GM19035 (cell line): ENCODE data around the gene MSL1.
A peak's percentile ranks its signal among the peaks of the same experiment; 100 is the strongest.

ENCODE experiments used
- ATAC-seq: cut with Tn5 transposase; IDR thresholded peaks from one replicate; pipeline ENCODE4 v1.9.1; 2021; ENCODE audit not compliant: unreplicated experiment

MSL1 gene

DNA sequence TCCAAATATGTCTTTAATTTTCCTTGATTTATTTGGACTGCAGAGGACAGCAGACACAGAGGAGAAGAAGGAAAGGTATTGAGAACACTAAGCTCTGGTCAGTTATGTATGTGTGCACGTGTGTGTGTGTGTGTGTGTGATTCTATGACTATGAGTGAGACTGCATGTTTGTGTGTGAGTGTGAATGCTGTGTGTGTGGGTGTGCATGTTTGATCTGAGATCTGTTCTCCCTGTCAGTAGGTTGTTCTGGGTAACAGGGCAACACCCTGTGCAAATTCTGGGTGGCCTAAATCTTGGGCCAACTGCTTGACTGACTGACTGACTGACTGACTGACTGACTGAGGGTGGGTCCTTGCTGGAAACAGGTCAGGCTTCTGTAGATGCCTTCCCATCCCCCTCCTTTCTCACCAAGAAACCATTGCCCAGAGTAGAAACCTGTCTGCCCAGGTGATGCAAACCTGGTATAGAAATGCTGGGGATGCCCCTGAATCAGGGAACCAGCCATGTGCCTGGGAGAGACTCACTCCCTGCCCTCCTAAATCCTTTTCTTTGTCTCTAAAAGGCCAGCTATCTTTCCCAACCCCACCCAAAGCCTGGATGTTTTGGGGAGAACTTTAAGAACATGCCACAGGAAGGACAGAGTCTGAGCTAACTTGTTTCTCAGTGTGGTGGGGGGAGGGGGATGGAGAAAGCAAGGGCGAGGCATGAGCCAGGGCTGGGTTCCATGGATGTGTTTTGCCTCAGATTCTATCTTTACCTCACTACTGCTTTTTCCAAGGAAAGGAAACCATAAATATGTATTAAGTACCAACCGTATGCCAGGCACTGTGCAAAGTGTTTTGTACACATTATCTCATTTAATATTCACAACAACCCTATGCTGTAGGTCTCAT, 16.9 kb upstream of the MSL1 start:
- ATAC-seq = no peak

DNA sequence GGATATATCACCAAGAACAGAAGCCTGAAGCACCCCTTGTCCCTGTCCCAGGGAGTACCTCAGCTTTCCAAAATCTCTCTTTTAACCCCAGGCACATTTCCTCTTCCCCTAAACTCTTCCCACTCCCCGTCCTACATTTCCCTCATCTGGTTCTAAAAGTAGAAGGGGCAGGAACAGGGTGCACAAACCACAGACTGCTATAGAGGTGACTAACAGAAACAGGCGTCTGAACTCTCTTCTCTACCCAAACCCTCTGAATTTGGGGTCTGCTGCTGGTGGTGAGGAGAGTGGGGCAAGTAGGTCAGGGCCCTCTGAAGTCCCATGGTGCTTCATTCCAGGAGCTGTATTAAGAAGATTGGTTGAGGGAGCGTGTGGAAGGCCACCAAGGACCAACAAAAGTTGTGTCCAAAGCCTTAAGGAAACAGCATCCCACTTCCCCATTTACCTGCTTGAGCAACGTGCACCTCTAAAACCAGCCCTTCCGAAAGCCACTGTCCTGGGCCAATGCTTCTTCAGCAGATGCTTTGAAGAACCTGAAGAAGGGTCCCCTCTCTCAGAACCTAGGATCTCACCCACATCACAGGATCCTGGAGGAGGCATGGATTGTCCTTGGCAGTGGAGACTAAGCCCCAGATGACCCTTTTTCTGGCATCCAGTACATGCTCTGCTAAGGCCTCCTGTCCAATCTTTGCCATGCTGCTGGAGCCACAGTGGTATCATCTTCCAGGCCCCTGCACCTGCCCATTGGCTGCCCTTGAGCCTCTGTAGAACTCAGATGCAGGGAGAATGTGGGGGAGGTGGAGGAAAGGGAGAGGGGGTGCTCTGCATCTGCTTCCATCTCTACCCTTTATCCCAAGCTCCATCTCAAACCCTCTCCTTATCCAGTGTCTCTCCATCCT, 15.7 kb upstream of the MSL1 start:
- no peak for ATAC-seq

DNA sequence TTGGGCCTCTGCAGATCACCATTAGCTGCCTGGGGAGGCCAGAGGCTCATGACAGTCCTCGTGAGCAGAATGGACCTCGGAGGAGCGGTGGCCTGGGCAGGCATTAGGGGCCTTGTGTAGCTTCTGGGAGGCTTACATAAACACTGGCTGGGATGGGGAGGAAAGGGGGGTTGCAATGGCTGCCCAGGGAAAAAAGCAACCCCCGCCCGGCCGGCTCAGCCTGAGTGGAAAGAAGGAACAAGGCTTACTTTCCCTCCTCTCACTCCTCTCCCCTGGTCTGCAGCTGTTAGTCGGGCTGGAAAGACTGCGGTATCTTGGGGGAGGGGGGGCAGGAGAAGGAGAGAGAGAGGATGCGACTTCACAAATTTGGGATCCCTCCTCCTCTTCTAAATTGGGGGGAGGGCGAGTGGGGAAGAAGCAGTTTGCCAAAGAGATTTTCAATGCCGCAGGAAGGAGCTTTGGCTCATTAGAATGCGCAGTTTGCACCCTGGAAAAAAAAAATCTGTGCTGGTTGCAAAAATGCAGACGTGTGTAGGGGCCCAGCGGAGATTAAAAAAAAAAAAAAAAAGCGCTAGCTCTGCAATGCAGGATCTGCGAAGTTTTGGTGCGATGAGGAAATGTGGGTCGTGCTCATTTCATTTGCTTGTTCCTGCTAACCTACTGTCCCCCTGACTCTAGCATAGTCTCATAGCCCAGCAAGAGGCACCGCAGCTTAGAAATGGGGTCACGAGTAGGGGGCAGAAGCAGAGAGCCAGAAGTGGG, 14.8 kb upstream of the MSL1 start:
- no peak for ATAC-seq

DNA sequence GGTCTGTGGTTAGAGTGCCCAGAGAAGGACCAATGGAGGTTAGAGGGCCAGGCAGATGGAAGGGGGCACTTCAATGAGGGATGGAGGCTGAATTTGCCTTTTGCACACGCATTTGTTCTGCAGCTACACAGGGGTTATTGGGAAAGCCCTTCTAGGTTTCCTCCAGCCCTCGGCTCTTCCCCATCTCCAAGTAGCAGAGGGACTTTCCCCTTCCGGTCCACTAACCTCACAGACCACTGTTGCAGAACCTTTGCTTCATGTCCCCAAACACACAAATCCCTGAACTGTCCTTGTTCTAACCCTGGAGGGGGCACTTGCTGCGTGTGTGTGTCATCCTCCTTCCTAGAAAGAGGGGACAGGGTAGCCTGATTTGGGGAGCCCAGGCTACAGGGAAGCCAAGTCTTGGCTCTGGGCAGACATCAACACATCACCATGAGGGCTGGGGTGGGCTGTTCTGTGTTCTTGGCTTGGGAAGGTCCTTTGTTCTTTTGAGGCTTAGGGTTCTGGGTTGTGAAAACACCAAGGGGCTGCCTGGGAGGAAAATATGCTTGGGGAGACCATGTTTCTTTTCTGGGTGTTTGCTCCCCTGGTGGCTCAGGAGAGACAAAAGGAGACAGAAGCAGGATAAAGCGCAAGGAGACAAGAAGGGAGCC, 14.1 kb upstream of the MSL1 start:
- ATAC-seq = no peak

DNA sequence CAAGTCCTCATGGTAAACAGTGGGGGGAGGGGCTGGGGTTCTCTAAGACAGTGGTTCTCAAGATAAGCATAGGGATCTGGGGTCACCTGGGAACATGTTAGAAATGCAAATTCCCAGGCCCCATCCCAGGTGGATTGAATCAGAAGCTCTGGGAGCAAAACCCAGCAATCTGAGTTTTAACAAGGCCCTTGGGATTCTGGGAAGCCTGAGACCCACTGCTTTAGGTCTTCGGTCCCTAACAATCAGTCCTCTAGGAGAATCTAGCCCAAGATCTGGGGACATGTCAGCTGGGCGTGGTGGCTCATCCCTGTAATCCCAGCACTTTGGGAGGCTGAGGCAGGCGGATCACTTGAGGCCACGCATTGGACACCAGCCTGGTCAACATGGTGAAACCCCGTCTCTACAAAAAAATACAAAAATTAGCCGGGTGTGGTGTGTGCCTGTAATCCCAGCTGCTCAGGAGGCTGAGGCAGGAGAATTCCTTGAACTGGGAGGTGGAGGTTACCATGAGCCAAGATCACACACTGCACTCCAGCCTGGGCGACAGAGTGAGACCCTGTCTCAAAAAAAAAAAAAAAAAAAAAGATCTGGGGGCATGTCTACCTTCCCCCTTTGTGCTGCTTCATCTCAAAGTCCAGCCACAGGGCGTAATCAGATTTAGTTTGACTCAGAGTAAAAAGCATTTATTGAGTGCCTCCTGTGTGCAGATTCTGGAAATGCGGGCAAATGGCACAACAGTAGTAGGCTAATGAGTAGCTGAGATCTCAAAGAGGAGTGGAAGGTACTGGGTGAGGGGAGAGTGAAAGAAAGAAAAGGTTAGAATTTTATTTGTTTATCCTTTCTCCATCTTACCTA, 12.6 kb upstream of the MSL1 start:
- ATAC-seq = no peak

DNA sequence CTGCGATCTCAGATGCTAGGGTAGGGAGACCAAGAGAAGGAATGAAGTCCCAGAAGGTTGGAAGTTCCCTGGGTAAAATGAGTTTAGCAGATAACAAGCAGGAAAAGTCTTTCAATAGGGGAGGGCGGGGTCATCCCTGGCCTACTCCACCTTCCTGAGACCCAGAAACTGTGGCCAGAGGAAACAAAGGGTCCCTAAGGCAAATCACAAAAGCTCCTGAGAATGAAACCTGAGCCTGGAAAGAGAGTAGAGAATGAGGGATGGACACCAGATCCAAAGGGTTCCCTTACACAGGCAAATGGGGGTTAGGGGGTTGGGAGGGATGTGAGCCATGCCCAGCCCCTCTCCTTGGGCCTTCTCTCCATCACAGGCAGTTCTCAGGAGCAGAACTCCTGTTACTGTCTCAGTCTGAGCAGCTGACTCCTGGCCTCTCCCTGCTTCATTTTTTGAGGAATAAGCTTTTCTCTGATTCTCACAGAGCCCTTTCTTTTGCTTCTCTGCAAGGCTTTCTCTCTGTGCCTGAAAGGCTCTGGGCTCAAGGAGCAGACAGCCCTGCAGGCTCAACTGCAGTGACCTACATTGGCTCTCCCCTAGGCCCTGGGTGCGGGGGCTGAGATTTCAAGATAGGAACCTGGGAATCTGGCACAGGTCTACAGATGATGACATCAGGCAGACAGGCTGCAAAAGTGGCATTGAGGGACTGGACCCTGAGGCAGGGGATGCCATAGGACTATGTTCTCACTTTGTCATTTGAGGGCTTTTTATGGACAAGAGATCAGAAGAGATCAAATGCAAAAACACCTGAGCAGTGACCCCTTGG, 11.5 kb upstream of the MSL1 start:
- ATAC-seq = no peak

DNA sequence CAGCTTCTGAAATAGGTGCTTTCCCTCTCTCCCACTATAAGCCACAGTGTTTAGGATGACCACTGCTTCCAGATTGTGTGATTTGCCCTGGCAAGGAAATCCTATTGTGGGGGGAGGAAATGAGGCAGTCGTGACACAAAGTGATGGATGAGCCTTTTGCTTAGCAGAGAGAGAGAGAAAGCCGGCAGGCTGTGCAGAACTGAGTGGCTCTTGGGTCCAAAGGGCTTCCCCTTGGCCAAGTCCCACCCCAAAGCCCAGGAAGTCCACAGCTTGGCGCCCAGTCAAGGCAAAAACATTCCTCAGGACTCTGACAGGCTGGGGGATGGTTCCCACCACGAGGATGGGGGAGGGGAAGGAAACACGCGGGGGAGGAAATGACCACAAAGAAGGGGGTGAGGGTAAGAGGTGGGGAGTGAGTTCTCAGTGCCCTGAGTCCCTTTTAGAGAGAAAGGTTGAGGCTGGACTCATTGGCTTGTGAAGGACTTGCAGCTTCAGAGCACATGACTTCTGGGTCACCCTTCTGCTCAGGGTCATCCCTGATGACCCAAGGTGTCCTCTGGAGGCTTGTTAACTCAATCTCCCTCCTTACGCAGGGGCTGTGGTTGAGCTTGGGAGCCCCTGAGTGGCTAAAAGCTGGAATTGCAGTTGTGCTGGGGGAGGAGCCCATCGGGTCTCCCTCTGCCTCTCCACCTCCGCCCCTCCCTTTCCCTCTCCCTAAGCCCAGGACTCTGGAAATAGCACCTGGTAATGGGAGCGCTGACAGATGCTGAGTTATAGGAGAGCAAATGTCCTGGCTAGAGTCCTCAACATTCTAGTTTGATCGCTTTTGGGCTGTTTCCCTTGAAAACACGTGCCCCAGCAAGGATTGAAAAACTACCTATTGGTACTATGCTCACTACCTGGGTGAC, 10.3 kb upstream of the MSL1 start:
- no peak for ATAC-seq

DNA sequence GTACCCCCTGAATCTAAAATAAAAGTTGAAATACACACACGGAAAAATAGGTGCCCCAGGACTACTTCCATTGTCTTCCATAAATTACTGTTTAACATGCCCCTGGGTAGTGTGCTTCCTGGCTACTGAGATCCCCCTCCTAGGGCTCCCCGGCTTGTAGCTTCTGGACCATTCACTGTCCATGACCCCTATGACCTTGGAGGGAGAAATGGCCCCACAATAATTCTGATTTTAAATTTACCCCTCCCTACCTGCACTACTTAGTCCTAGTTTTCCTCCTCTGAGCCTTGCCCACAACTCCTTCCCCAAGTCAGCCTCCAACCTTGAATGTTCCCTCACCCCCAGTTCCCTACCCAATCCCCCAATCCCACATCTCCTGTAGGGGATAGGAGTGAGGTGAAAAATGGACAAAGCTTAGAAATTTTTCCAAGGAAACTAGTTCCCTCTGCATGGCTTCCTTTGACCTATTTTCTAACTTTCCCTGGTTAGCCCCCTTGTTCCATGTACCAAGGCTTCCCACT, 9.5 kb upstream of the MSL1 start:
- ATAC-seq = no peak

DNA sequence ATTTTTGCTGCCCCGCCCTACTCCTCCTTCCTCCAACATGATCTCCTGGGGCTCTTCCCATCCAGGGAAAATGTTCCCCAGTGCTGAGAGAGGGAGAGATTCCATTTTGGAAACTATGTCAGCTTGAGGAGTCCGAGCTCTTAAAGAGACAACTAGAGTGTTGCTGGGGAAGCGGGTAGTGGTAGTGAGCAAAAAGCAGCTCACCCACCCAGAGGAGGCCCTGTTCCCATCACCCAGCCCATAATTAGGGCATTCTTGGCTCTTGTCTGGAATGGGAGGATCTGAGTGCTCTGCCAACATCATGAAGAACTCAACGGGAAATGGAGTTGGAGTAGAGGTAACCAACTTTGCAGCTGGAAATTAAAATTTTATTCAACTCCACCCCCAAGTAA, 9.1 kb upstream of the MSL1 start:
- ATAC-seq = no peak

DNA sequence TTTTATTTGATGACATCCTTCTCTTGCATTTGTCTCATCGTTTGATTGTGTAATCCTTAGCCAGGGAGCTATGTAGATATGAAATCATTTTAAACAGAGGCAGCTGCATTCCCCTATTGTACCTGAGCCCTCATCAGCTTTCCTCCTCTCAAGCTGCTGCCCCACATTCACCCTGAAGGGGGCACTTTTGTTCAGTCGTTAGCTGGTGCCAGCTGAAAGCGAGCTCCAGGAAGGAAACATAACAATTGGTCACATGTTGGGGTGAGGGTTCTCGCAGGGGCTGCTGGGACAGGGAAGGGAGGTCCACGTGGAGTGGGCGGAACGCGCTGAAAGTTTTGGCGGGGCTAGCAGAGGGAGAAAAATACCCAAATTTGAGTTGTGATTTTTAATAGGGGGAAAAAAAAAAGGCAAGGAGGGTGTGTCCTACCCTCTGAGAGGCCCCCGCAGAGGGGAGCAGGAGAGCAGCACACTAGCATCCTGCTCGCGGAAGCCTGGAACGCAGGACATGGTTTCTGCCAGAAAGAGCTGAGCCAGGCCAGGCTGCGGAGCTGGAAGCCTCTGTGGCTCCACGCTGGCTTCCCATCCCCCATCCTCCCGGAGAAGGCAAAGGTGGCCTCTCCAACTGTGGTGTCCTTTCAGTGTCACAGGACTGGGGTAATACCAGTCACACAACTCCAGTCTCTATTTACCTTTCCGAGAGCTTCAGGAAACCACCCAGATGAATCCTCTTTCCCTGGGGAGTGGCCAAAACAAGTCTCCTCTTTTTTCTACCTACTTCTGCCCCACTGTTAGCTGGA, 8.5 kb upstream of the MSL1 start:
- ATAC-seq = peak; percentile 87

DNA sequence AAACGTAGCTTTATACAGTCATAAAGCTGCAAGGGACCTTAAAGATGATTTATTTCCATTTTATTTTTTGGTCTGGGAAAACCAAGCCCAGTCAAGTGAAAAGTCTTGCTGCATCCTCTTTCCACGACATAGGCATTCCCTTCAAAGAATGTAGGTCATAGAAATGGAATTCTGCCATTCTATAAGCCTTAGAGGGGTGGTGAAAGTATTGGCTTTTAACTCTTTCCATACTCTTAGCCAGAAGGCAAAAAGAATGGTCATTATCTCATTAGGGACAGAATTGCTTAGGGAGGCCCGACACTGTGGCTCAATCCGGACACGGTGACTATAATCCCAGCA, 7.9 kb upstream of the MSL1 start:
- no peak for ATAC-seq

DNA sequence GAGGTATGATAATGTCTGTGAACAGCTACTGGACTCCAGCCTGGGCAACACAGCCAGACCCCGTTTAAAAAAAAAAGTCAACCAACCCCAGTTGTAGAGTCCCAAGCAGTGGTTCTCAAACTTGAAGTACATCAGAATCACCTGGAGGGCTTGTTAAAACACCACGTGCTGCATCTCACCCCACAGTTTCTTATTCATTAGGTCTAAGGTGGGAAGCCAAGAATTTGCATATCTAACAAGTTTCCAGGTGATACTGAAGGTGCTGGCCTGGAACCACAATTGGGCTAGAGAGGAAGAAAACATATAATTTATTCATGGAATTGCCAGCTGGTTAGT, 6.7 kb upstream of the MSL1 start:
- no peak for ATAC-seq

DNA sequence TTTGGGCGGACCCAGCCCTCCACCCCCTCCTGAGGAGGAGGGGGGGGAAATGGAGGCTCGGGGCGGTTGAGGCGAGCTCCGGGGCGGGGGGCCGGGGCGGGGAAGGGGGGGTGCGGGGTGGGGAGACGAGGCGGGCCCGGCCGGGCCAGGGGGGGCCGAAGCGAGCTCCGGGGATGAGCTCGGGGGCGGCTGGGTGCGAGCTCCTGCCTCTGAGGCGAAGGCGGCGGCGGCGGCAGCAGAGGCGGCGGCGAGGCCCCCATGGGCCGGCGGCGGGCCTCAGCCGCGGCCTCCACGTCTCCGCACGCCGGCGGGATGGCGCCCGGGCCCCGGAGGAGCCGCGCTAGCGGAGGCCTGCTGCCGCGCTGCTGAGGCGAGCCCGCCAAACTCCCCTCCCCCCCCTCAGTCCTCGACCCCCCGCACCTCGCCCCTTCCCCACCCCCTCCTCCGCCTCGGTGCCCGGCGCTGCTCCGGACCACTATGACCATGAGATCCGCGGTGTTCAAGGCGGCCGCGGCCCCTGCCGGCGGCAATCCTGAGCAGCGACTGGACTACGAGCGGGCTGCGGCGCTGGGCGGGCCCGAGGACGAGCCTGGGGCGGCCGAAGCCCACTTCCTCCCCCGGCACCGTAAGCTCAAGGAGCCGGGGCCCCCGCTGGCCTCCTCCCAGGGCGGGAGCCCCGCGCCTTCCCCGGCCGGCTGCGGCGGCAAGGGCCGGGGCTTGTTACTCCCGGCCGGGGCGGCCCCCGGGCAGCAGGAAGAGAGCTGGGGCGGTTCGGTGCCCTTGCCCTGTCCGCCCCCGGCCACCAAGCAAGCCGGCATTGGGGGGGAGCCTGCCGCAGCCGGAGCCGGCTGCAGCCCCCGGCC, 596 bp downstream of the MSL1 start:
- ATAC-seq = peak; percentile 52

DNA sequence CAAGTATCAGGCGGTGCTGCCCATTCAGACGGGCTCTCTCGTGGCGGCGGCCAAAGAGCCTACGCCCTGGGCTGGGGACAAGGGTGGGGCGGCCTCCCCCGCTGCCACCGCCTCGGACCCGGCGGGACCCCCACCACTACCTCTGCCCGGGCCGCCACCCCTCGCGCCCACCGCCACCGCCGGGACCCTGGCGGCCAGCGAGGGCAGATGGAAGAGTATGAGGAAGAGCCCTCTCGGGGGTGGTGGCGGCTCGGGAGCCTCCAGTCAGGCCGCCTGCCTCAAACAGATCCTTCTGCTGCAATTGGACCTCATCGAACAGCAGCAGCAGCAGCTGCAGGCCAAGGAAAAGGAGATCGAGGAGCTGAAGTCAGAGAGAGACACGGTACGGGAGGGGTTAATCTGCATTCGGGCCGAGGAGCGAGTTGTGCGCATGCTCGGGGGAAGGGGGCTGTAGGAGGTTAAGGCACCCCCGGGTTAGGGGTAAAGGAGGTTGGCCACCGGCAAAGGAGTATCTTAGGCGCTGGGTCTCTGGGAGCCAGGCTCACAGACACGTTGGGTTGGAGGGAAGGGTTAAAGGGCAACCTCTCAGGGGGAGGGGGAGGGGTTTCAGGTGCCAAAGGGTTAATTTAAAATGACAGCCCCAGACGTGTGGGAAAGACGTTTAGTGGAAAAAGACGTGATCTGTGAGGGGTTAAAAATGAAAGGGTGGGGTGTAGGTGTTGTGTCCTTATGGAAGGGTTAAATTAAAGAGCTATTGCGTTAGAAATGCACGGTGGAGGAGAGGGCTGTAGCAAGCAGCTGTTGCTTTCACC, 1.4 kb downstream of the MSL1 start:
- ATAC-seq = peak; percentile 16

DNA sequence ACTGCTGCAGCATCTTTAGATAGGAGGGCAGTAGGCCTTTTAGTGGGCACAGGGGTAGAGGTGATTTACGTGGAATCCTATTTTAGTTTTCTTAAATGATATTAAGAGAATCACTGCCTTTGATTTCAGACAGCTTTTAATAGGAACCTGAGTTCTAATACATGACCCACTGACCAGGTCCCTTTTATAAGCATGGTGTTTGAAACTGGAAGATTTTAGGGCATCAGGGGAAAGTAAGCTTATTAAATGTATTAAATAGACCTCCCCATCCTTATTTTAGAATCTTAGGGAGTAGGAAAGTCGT, 2.0 kb downstream of the MSL1 start:
- ATAC-seq = no peak
